GM21717 (cell line): ENCODE data around the gene TSN.

ENCODE experiments used
- ATAC-seq: cut with Tn5 transposase; IDR thresholded peaks from one replicate; pipeline ENCODE4 v1.9.1; 2021; ENCODE audit warnings: mild to moderate bottlenecking, moderate library complexity; ENCODE audit not compliant: unreplicated experiment

Gene TSN

DNA sequence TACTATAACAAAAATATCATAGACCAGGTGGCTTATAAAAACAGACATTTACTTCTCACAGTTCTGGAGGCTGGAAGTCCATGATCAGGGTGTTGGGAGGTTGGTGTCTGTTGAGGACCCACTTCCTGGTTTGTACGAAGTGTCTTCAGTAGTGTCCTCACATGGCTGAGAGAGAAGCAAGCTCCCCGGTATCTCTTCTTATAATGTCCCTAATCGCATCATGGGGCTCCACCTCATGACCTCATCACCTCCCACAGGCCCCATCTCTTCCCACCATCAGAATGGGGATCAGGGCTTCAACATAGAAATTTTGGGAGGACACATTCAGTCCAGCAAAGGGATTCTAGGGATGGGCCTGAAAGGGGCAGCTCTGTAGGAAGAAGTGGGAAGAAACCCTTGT lies 14.0 kb upstream of the TSN start:
- no peak for ATAC-seq

DNA sequence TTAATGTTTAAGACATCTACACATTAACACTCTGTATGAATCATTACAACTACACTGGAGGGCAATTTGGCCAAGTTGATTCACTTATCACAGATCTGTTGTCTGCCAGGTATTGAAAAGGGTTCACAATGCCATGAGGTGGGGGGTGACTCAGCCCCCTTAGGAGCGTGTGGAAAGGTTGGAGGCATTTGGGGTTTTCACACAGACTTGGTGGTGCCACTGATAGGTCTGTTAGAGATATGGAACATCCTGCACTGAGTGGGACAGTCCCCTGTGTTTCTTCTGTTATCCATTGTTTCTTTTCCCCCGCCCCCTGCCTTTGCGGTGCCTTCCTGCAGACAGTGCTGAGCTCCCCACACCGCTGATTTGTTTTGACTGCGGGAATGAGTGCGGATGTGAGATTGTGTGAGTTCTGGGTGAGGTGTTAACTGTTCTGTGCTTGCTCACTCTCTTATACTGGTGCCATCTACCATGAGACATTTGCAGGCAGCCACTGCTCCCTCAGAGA lies 9.3 kb upstream of the TSN start:
- ATAC-seq: no peak

- no peak for ATAC-seq
Observed at GRCh38 chr2:121748202-121748601, 7.2 kb upstream of the TSN start.

GRCh38 chr2:121754851-121755236 lies 607 bp upstream of the TSN start:
- ATAC-seq: no peak

GRCh38 chr2:121764681-121765228 lies 9.3 kb downstream of the TSN start:
- no peak for ATAC-seq

DNA sequence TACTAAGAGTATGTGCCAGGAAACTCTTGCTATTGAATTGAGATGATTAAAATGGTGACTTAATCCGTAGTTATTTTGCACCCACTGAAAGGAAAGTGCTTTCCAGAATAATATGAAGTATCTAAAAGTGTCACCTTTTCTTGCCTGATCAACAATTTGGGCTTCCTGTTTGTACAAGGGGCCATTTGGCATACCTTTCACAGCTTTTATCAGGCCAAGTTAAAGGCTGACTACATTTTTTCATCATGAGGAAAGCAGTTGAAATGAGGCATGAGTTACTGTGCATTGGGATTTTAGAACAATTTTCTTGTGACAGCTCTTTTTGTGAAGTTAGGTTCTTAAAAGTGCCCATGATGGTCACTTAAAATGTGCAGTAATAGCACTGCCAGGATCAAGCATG lies 11.2 kb downstream of the TSN start:
- no peak for ATAC-seq

DNA sequence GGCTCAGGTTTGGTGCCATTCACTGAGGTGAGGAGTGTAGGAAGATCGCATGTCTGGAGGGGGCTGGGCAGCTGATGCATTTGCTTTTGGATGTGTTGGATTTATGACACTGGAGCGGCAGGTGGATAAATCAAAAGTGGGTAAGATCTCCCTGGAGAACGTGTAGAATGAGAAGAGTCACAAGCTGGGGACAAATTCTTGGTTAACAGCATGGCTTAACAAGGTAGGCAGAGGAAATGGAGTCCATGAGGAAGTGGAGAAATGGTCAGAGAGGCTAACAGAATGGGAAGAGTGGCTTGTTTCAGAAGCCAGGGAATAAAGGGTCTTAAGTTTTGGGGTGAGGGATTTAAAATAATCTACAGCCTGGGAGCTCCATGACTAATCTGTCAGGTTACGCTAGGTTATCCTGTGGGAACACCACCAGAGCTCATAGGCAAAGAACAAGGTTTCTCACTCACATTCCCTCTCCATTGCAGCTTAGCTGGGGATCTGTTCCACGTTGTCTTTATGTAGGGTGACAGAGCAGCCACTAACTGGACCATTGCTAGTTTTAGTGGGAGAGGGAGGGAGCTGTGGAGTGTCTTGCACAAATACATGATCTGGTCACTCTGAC lies 12.8 kb downstream of the TSN start:
- no peak for ATAC-seq

DNA sequence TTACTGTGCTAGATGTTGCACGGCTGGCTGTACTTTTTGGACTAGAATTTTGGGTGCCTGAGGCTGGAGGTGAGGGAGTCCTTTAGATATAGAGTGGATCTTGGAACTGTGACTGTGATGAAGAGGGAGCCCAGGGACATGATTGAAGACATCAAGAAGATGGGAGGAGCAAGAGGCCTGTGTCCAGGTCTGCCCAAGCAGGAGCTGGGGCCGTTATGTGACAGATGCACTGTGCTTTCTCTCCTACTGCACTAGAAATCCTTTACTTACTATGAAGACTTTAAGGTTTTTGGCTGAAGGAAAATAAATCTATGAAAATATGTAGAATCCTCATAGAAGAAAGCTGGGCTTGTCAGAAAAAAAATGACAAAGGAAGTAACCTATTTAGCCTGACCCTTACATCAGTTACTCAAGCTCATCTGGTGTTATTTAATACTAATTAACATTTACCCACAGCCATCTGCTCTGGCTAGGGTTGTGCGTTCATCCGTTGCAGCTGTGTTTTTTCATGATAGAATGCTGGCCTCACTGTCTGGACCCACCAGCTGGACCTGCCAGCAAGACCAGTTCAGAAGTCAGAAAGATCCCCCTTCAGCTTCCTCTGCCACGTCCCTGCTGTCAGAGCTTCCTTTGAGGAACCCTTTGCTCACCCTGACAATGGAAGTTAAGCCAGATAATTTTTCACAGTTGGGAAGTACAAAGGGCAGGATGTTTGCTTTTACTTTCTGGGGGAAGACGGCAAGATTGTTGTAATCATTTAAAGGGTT lies 16.7 kb downstream of the TSN start:
- ATAC-seq: no peak

DNA sequence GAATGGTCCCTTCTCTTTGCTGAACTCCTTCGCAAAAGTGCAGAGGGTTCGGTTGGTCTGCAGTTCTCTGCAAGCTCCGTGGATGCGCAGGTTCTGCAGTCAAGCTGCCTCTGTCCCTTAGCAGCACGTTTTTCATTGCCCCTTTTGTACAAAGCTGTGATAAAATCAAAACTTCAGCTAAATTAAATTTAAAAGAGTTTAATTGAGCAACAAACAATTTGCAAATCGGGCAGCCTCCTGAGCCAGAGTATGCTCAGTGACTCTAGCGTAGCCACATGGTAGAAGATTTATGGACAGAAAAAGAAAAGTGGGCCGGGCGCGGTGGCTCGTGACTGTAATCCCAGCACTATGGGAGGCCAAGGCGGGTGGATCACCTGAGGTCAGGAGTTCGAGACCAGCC lies 18.8 kb downstream of the TSN start:
- no peak for ATAC-seq

GRCh38 chr2:121776361-121776760 lies 20.9 kb downstream of the TSN start:
- ATAC-seq: no peak

DNA sequence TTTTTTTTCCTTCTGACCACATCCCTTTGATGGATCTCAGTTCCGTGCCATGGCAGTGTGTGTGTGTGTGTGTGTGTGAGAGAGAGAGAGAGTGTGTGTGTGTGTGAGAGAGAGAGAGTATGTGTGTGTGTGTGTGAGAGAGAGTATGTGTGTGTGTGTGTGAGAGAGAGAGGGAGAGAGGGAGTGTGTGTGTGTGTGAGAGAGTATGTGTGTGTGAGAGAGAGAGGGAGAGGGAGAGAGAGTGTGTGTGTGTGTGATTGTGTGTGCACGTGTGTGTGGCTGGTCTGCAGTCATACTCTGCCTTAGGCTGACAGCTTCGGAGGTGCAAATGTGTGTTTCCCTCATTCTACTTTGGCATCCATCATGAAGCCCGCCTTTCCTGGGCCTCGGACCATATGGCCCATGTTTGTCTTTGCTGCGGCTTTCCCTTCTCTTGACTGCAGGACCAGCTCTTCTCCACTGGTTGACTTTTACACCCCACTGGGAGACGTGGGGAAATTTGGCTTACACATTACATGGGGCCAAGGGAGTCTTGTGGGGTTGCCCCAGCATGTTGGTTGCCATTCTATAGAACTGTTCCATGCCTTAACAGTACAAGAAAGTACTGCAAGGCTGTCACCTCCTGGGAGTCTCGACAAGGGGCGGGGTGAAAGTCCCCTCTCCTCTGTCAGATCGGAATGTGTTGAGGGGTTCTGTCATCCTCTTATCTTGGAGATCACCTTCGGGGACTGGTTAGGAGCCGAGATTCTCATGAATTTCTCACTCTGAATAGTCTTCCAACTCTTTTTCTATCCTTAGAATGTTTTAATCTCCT lies 21.6 kb downstream of the TSN start:
- no peak for ATAC-seq

GRCh38 chr2:121777699-121778058 lies 22.2 kb downstream of the TSN start:
- ATAC-seq: no peak

- ATAC-seq: no peak
Observed at GRCh38 chr2:121778741-121779487, 23.5 kb downstream of the TSN start.

GRCh38 chr2:121783180-121783579 lies 27.7 kb downstream of the TSN start:
- no peak for ATAC-seq

- ATAC-seq: no peak
Observed at GRCh38 chr2:121788685-121789084, 33.2 kb downstream of the TSN start.

- no peak for ATAC-seq
Observed at GRCh38 chr2:121790276-121790956, 35.0 kb downstream of the TSN start.

GRCh38 chr2:121791290-121791689 lies 35.8 kb downstream of the TSN start:
- no peak for ATAC-seq

- ATAC-seq: no peak
Observed at GRCh38 chr2:121791801-121792221, 36.4 kb downstream of the TSN start.

- ATAC-seq: no peak
Observed at GRCh38 chr2:121793816-121794215, 38.4 kb downstream of the TSN start.

DNA sequence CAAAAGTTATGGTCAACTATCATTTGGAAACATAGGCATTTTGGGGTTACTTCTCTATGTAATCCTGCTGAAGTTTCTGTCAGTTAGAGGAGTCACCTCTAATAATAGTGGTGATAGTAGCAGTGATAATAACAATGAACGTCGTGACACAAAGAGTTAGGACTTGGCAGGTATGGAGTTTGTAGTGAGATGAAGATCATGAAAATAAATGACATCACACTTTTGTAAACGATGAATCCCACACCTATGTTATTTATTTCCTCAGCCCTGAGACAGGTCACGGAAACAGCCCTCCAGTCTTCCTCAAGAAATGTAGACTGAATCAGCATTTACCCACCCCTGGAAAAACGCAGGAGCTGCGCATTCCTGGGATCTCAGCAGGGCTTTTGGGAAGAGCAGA lies 38.8 kb downstream of the TSN start:
- ATAC-seq: no peak
